ENCODE measurements around the gene PTPRD.

The PTPRD gene

DNA sequence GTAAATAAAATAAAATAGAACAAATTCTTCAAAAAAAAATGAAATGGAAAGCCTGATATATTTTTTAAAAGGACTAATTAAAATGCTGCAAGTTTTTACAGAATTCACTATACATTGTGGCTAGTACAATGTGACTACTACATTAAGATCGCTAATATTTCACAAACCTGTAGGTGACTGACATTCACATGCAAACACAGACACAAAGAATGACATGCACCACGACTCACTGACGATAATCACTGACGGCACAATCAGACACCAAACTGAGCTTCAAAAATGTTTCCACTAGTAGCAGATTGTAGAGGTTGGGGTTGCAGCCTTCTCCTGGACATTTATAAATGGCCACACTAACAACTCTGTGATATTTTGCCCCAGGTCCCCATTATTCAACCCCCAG is 2175.5 kb downstream of the PTPRD start:
- DNase-seq: no peak

DNA sequence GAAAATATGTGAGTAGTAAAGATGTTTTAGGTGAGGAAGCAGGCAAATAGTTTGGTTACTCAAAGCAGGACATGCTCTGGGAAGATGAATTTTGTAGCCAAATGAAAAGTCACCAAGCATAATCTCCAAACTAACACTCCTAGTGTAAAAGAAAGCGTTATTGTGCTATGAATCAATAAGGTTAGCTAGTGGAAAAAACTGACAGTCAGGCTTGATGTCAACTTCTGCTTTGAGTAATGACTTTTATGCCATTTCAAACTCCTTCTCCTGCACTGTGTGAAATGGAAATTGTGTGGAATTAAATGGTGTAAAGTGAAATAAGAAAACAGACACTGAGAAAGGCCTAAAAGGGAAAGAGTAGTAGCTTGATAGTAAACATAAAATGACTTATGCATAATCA is 2176.0 kb downstream of the PTPRD start:
- DNase-seq: no peak

DNA sequence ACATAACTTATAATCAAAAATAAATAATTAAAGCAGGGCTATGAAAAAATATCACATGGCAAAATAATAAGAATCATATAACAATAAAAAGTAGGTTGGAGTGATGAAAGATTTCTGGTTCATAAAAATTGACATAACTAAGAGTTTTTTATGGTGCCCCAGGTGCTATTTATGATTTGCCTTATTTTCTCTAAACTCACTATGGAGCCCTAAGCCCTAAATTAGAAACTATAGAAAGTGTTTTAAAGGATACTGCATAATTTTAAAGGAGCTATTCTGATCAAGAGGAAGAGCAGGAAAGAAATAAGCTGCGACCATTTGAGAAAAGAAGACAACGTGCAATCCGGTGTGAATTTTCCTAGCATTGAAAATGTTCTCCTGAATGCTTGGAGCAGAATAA is 2178.2 kb downstream of the PTPRD start:
- DNase-seq: no peak

DNA sequence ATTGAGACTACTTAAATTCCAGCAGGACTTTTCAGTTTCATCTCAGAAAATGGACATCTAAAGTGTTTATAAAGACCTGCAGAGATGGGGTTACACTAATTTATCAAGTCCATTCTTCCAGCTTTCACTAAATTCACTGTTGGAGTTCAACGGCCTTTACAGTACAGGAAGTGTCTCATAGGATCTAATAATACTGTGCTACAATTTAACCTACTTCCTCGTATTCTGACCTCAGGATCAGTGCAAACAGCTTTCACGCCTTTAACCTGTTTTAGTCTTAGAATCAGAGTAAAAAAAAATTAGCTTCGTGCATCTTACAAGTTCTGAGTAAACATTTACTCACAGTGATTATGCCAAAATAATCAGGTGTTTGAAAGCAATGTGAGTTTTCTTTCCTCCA is 2180.6 kb downstream of the PTPRD start:
- no peak for DNase-seq

DNA sequence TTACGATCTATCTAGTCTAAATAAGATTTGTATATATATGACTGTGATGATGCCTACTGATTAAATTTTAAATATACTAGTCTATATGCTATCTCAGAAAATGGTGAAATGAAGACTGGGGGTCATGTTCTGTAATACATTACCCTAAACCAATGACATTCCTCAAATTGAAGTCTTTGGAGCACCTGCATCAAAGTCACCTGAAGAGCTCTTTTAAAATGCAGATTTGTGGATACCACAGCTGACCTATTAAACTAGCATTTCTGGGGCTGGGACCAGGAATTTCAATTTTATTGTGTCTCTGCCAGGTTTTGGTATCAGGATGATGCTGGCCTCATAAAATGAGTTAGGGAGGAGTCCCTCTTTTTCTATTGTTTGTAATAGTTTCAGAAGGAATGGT is 2181.3 kb downstream of the PTPRD start:
- DNase-seq: no peak

DNA sequence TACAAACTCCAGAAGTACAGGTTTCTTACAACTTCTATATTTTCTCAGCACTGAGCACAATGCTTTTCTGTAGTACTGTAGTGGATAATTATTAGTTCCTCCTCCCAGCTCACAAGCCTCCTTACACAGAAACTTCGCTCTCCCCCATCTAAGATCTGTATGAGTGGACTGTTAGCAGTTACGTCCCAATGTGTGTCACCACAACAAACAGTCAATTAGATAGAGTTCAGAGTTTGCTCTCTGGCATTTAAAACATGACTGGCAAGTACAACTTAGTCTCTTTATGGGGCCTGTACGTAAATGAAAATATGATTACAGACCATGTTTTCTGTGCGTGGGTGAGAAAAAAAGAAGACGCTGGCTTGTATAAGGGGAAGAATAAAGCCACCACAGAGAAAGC is 2181.9 kb downstream of the PTPRD start:
- no peak for DNase-seq

DNA sequence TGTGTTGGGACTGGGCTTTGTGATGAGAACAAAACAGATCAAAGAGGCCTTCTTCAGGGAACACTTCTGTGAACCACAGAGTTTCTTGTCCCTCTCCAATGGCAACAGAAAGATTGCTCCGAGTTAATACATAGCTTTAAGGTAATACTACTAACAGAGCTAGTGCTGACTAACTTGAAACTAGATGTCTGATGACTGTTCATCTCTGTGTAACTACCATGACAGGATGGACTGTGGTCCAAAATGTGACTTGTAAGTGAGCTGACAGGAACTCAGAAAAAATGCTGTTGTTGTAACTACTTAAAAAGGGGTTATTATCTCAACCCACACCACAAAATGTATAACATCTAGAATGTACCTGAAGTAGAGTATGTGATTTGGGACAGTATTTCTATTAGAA is 2183.0 kb downstream of the PTPRD start:
- DNase-seq: no peak

DNA sequence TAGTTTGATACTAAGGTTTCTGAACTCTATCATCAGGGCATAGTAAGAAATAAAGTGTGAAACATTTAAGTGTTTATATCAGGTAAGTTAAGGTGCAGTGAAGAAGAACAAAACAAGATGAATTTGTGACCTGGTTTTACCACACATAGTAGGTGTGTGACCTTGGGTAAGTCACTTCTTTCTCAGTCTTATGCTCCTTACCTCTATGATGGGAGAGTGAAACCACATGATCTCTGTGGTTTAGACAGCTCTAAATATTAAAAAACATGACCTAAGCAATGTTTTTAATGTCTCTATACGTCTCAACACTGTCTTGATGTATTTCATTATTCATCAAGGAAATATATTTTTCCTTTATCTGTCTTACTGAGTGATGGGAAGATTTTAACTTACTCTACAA is 2183.6 kb downstream of the PTPRD start:
- DNase-seq: no peak

DNA sequence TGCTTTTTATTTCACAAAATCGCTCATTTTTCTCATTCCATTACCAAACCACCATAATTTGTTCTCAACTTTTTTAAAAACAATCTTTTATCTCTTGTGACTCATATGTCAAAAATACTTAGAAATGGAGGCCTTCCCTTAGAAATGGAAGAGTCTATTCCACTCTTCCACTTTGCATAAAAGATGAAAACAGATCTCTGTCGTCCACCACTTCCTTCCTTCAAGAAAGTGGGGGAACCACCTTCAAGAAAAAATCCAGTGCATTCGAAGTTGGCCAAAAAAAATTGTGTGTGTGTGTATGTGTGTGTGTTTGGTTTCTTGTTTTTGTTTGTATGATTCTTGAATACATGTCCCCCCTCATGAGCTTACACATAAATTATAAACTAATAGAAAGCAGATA is 2184.4 kb downstream of the PTPRD start:
- DNase-seq: no peak

DNA sequence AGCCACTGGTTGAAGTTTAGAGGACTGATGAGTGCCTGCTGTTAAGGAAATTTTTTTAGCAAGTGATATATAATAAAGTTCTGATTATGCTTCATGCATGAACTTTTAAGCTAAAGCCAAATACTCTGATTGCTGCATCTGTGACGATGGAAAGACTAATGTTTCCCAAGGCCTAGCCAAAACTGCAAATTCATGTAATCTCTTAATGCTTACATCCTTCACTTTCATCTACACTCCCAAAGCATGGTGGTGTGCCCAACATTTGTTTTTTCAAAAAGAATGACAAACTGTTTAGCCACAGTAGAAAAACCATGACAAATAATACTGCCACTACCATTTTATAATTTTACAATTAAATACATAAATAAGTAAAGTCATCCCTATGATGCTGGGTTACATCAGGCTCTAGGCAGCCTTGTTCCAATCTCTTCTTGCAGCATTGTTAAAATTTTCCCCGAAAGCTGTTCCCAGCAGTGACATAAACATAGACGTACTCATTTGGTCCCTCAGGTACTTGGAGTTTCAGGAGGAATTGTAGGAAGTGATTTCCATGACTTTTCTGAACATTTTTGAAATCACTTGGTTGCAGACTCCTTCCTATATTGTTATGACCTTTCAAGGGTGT is 2187.9 kb downstream of the PTPRD start:
- no peak for DNase-seq

DNA sequence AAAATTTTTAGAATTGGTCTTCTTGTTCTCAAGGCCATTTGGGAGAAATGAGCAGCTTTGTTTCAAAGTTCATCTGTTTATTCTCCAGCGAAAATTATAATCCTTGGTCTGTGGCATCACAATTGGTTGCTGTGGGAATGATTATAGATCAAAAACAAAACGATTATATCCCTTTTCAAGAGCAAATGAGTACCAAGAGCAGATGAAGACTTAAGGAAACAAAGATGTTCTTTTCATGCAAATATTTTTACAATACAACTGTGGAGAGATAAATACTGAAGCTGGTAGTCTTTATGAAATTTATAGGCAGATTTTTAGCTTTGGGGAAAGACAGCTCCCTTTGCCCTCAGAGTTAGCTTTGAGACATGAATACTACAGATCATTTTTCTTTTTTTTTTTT is 2192.4 kb downstream of the PTPRD start:
- no peak for DNase-seq

DNA sequence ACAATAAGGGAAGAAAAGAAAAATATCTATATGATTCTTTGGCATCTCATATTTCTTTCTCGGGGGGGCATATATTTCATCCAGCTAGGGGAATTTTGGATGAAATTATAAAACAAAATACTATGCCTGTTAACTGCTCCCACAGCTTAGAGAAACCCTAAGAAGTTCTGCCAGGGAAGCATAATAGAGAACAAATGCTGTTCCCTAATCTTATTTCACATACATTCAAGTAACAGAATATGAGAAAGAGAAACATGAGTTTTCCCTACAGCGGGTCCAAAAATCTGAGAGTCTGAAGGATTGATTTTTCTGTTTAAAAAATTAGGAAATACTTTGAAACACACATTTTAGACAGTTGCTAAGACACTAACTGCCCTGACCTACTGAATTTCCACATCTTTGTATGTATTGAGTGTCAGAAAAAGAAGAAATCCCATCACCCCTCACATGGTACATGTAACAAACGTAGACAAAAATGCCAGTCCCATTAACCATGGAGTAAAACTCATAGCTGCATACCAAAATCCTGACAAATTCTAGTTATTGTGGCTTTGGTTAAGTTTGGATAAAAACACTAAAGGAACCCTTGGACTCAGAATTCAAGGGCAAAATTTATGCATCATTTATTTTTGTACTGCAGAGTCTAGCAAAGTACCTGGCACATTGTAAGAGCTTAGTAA is 2193.1 kb downstream of the PTPRD start:
- DNase-seq: no peak

DNA sequence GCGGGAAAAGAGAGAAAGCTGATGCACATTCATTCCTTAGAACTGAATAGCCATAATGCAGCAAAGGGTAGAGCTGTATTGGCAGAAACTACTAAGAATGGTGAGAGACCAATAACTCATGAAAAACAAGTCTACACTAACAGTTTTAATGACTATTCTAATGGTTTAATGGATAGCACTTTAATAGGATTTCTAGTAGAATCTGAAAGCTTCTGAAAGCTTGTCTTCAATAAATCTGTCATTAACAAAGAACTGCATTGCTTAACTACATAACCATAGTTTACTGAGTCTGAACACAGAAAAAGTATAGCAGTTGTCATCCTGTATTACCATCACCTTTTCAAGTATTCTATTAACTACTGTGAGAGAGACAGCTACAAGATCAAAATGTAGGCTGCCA is 2195.5 kb downstream of the PTPRD start:
- no peak for DNase-seq

DNA sequence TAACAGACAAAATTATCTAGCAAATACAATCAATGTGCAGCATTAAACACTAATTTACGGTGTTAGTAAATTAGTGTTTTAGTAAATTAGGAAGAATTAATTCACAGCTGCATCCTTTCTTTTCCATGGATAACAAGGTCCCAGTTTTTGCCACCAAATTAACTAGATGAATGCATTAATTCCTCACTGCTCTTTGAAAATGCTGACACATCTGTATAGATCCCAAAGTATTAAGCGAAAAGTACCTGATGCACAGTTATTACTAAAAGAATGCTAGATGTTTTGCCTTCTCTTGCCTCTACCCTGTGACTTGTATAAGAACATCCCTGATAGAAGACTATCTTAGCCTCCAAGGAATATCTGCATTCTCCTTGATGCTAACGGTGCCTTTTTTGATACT is 2200.5 kb downstream of the PTPRD start:
- DNase-seq: no peak

DNA sequence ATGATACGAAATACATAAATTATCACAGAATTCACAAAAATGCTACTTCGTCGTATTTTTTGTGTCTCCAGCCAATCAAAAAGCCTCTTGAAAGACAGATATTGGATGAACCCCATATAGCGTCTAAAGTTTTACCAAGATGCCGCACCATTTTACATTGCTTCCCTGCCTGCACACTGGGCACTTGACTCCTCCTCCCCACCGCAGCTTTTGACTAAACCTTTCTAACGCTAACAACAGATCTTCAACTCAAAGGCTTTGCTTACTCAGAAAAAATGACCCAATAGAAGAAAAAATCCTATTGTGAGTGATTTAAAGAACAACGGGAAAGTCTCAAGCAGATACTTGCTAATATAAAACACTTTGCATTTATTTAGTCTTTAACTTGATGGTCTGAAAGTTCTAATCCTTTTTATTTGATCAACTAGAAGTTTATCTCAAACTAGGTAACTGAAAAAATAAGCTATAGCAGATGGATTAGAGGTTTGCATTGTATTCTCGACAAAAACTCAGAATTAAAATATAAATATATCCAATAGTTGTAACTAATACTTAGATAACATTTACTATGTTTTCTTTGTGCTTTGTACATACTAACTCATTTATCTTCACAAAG is 2204.1 kb downstream of the PTPRD start:
- no peak for DNase-seq

DNA sequence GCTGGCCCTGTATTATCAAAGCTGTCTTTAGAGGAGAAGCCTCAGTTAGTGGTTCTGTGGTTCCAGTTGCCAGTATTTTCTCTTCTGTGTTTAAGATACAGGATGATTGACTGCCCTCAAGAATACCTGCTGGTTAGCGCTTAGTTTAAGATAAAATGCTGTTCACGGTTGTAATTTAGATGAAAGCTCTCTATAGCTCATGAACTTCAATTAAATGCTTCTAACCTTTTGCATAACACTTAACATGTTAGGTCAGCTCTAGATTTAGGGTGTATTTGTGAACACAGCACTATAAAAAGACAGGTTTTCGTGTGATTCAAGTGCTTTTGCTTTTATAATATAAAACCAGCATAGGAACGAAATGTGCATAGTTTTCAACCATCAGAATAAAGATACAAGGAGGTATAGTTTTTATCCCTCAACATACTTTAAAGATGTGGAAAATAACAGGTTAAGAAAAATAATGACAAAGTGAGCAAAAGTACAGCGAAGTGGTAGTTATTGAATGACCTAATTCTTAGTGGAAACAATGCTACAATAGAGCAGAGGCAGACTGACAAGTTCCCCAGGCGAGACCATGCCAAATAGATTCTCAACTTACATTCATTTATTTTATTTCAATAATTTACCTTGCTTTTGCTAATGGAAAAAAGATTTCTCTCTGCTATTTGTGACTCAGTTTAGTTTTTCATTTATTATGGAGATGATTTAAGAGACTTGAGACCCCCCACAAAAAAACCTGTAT is 2210.7 kb downstream of the PTPRD start:
- no peak for DNase-seq

DNA sequence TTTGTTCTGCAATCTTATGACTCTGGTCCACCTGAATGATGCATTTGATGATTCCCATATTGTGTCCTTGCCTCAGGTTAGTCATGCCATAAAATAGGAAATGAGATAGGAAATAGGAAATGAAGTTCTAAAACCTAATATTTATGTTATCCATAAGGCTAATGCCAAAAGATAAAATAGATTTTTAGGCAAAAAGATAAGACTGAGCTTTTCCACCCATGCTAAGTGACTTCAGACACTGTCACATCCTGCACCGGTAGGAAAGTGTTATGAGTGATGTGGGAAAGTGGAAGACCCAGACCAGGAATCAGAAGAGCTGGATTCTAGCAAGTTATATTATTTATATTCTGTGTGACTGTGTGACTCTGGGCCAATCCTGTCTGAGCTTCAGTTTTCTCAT is 2212.4 kb downstream of the PTPRD start:
- no peak for DNase-seq

DNA sequence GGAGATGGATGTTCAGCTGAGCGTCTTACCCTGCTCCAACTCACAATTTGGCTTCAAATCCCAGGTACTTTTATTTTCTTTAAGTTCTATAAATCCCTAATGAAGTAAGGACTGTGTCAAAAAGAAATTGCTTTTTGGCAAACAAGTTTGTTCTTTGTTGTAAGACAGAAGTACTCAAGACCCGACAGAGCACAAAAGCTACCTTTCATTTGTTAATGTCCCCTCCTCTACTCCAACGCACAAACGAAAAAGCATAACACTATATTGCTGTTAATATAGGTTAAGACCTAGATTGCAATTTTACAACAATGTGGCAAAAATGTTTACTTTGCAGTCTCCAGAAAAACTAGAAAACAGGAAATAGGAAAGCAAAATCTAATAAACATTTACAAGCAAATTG is 2217.8 kb downstream of the PTPRD start:
- no peak for DNase-seq

DNA sequence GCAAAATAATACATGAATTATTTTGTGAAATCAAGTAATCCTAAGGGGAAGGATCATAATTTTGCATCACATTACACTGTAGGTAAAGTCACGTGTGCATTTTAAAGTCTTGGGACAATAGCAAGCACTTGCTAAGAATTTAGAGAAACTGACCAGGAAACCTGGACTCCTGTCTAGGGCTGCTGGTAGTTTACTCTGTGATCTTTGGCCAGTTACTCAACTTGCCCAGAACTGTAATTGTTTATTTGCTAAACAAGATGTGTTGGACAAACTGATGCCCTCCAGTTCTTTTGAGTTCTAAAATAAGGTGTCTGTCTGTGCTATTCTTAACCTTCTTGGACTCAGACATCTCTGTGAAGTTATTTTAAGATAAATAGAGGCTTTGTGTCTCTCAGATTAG is 2218.5 kb downstream of the PTPRD start:
- no peak for DNase-seq

DNA sequence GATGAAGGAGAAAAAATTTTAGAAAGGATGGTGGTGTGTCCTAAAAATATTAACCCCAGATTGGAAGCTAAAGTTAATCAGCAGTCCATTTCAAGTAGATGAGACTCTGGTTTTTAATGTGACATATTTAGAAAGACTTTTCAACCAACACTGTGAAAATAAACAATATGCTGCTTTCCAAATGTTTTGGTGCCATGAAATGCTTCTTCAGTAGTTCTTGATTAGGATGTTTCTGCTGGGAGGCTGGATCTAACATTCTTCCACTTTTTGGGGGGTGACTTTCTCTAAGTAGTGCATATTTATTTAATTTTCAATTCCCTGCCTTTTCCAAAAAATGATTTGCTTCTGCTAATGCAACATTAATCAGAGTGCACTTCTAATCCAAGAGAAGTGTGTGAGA is 2219.9 kb downstream of the PTPRD start:
- no peak for DNase-seq

DNA sequence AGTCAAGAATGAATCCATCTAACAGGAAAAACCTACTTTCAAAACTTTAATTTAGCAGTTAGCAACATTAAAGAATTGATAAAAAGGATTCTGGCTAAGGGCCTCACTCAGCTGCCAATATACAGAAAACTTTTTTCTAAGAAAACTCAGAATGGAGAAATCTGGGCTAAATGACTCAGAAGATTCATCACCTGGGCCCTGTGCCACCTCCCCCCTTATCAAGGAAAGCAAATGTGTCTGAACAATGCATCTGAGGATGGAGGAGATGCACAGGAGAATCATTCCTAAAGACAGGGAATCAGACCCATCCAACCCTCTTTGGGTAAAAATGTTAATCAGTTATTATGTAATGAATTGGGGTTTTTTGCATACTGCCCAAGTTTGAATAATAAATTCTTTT is 2221.2 kb downstream of the PTPRD start:
- no peak for DNase-seq

DNA sequence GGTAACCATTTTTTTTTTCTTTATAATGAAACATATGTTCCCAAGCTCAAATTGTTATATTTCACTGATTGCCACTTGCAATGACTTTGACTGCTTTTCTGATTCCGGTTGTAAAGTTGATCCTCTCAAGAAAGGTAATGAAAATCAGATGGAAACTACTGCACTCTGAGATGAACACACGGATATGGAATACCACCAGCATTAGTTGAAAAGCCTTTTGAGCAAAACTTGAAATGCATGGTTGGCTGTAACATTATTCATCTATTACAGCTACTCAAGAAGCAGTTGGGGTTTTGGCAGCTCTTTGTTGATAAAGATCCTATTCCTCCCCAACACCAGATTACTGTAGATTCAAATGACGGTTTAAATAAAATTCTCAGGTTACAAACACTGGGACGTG is 2221.7 kb downstream of the PTPRD start:
- no peak for DNase-seq

DNA sequence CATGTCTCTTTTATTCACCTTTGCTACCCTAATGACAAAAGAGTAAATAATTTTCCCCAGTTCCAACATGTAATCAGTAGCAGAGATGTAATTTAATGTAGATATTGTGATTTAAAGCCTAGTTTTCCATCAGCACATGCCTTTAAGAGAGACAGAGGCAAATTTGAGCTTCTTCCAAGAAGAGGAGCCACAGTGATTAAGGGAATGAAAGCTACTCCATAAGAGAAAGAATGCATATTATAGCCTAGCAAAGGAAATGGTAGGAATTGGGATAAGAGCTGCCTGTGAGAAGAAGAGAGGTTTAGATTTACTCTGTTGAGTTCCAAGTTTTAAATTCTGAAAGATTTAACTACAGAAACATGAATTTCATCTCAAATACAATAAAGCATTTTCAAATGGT is 2222.2 kb downstream of the PTPRD start:
- DNase-seq: no peak

DNA sequence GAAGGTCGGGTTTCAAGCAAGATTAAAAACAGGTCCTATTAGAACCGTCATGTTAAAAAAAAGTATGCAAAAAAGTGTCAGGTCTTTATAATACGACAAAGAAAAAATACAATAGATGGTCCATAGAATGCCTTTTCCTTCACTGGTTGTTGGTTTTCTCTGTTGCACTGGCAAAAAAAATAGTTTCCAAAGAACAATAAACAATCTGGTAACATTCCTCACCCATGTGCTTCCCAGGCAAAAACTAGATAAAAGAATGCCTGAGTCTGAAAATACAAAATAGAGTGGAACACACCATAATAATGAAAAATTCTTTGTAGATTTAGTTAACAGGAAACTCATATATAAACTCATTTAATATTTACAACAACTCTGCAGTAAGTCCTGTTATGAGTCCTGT is 2223.3 kb downstream of the PTPRD start:
- DNase-seq: no peak
